ENCODE data around the gene IFNA14. TPM values are rescaled to one million over a fixed set of nuclear protein-coding genes. Genes with fewer than 3 reads are reported as not detected.

IFNA14 gene
- total and polyA plus RNA-seq, 2 experiments from 2014 or later: not detected

- H3K36me3 Mint-ChIP-seq (ENCODE audit: low read depth): no peaks in the 10 kb centered on the region
- no peaks in the 10 kb centered on the region for H3K36me3 ChIP-seq (ENCODE audit: insufficient read depth)
- H3K27ac Mint-ChIP-seq: no peak overlapping the region
- no peaks in the 10 kb centered on the region for H3F3A ChIP-seq (replicated peaks; ENCODE audit: low read depth)
- H3K4me2 ChIP-seq: no peak overlapping the region
- no peaks in the 10 kb centered on the region for H3K4me1 ChIP-seq (ENCODE audit: insufficient read depth)
- H3K9me3 Mint-ChIP-seq: no peaks in the 10 kb centered on the region
- no peak overlapping the region for H2AFZ ChIP-seq
- peaks cover 3% of the 10 kb centered on the region; the same call in 1 of the 2 replicates for H3K27me3 ChIP-seq (ENCODE audit: insufficient read depth)
- H4K20me1 ChIP-seq (replicated peaks; ENCODE audit: insufficient read depth): no peaks in the 10 kb centered on the region
- ATAC-seq: no peak
- H3K79me2 ChIP-seq (replicated peaks; ENCODE audit: insufficient read depth): no peaks in the 10 kb centered on the region
- no peaks in the 10 kb centered on the region for H3K9me2 ChIP-seq (ENCODE audit: insufficient read depth)
- H3K4me3 ChIP-seq: no peak overlapping the region
- DNase-seq (ENCODE audit: low spot score): no peak
- H3K27me3 Mint-ChIP-seq (ENCODE audit: insufficient read depth, low read depth, poor library complexity): no peaks in the 10 kb centered on the region
- H3K4me1 Mint-ChIP-seq: no peaks in the 10 kb centered on the region
- no peak overlapping the region for H3K4me3 Mint-ChIP-seq
- no peak overlapping the region for H3K27ac ChIP-seq (ENCODE audit: low read depth)
- no peak for TF ChIP-seq ZNF331 (CRISPR knock-in tag; IDR thresholded peaks at IDR 0.05; ENCODE audit: low read depth)
- TF ChIP-seq JUNB (IDR thresholded peaks at IDR 0.05; ENCODE audit: unreplicated experiment): no peak
- TF ChIP-seq ZNF462 (CRISPR knock-in tag; IDR thresholded peaks at IDR 0.05): no peak
- no peak for TF ChIP-seq CTCF (conservative IDR thresholded peaks at IDR 0.05; ENCODE audit: low read depth in 2 of 2)
- TF ChIP-seq STAT1 (IDR thresholded peaks at IDR 0.05; ENCODE audit: unreplicated experiment): no peak
- TF ChIP-seq ETS1 (IDR thresholded peaks at IDR 0.05): no peak
- TF ChIP-seq ZNF114 (CRISPR knock-in tag; IDR thresholded peaks at IDR 0.05): no peak
- TF ChIP-seq POLR2AphosphoS5 (IDR thresholded peaks at IDR 0.05; ENCODE audit: low read depth): no peak
- no peak for TF ChIP-seq CREB1 (CRISPR knock-in tag; IDR thresholded peaks at IDR 0.05; ENCODE audit: low read depth)
- no peak for TF ChIP-seq EZH2phosphoT487 (IDR thresholded peaks at IDR 0.05; ENCODE audit: unreplicated experiment)
- no peak for TF ChIP-seq REST (IDR thresholded peaks at IDR 0.05; ENCODE audit: unreplicated experiment)
- no peak for TF ChIP-seq NANOG (IDR thresholded peaks at IDR 0.05; ENCODE audit: borderline replicate concordance)
- no peak for TF ChIP-seq EZH2 (IDR thresholded peaks at IDR 0.05; ENCODE audit: low read depth, unreplicated experiment)
These were observed 47.5 kb upstream of the IFNA14 start for GRCh38 chr9:21287280-21287679.
